AG04449 (cell line): ENCODE results near the gene DLX4.

Experiments used
- CTCF ChIA-PET: fragments of 350-600 bp; formaldehyde crosslinking; extraction: SDS; loops from one replicate; lab custom pipeline; 2021; ENCODE audit warnings: antibody characterized with exemption; lab: Yijun Ruan, JAX
- POLR2A ChIA-PET: fragments of 400-600, 350-600 bp; formaldehyde crosslinking; extraction: SDS; loops from one replicate; lab custom pipeline; 2020; ENCODE audit warnings: antibody characterized with exemption, inconsistent platforms; lab: Yijun Ruan, JAX
- DNase-seq: peaks from one replicate; pipeline ENCODE4 v3.0.0-alpha.2; 2010; ENCODE audit warnings: low read depth, low spot score
- H3K4me3 ChIP-seq: 2 replicates; pipeline ENCODE4 v1.5.1; 2011; ENCODE audit warnings: low read depth, mild to moderate bottlenecking, control low read depth, low read length
- CTCF ChIP-seq: IDR thresholded peaks from one replicate; pipeline ENCODE4 v1.5.1; 2011; ENCODE audit warnings: mild to moderate bottlenecking, moderate library complexity, low read length, control low read depth, inconsistent platforms; ENCODE audit not compliant: insufficient read depth; ENCODE audit errors: missing control alignments

The DLX4 gene

DNA sequence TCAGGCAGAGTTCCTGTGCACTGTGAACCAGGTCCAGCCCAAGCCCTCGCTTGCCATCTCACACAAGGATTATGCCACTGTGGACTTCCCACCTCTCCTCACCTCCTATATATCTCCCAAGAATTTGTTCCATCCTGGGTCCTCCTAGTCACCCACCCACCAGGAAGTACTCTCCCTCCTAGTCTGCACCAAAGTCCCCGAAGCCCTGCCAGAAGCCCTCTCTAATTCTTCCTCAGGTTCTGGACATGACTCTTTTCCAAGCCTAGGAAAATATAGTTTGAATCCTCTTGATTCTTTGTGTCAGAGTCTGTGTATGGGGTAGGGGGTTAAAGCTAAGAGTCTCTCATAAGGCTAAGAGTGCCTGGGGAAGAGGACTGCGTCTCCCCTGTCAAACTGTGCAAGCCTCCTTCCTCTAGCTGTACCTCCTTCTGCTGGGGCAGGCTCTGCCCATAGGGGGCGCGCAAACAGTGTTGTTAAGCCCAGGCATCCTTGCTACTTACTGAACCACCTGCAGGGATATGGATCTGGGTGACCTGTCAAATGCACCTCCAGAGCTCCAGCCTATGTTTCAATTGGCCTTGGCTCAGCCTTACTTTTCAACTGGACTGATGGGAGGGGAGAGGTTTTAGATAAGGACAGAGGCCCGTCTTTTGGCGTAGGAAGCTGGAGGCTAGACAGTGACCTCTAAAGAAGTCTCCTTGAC lies 16.6 kb upstream of the DLX4 start:
- H3K4me3 ChIP-seq: no peak overlapping the region
- TF ChIP-seq CTCF: peak; percentile 86
- CTCF ChIA-PET: interaction anchor here (0.7 to 4.8 kb wide), 28 partner anchors 10 to 382 kb away, joined by 3 to 93 read pairs (median 6); partner anchors contain the start of genes DLX3 and DLX4
- DNase-seq: no peak
- POLR2A ChIA-PET: no interaction called here

- no peak overlapping the region for H3K4me3 ChIP-seq
- DNase-seq: no peak
- no peak for TF ChIP-seq CTCF
- ChIA-PET CTCF (interaction anchor here (1.1 to 4.8 kb wide), 24 partner anchors 10 to 134 kb away, joined by 3 to 93 read pairs (median 7); partner anchors contain the start of genes DLX3 and DLX4), POLR2A (no interaction called here)
Measured at GRCh38 chr17:49952912-49953497, 16.0 kb upstream of the DLX4 start.

DNA sequence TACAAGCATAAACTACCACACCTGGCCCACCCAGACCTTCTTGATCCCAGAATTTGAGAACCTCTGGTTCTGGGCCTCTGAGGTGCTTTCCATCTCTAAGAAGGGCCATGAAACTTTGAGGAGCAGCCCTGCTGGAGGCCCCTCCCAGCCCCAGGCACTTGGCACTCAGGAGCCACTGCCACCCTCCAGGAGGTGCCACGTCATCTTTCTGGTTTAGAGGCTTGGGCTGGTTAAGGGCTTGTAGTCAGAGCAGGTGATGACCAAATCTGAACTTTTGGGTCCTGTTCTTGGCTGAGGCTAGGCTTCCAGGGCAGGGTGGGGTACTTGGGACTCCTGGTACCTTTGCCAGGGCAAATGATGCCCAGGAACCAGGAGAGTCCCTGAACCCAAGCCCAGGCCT lies 13.8 kb upstream of the DLX4 start:
- H3K4me3 ChIP-seq: no peak overlapping the region
- ChIA-PET CTCF (interaction anchor here (0.9 to 5.5 kb wide), 3 partner anchors 11 to 53 kb away, joined by 4 to 47 read pairs (median 5); no protein-coding TSS in a partner anchor), POLR2A (no interaction called here)
- no peak for DNase-seq
- TF ChIP-seq CTCF: no peak

DNA sequence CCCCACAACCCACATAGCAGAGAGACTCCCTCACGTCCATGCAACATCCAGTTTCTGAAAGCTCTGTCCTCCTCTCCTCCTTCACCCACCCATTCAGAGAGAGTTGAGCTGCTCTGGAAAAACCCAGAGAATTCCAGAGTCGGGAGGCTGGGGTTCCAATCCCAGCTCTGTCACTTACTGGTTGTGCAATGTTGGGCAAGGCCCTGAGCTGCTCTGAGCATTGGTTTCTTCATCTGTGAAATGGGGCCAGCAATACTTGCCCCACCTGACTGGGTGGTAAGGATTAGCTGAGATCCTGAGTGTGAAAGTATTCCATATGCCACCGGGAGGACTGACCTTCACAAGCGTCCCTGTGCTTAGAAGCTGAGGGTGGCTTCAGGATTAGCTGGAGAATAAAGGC lies 12.2 kb upstream of the DLX4 start:
- H3K4me3 ChIP-seq: no peak overlapping the region
- TF ChIP-seq CTCF: no peak
- no peak for DNase-seq
- ChIA-PET CTCF (interaction anchor here (0.7 to 5.5 kb wide), 6 partner anchors 10 to 97 kb away, joined by 3 to 47 read pairs (median 4); no protein-coding TSS in a partner anchor), POLR2A (no interaction called here)

- no peak for TF ChIP-seq CTCF
- no peak for DNase-seq
- ChIA-PET CTCF (interaction anchor here (0.9 to 5.5 kb wide), 3 partner anchors 9 to 97 kb away, joined by 3 to 47 read pairs (median 5); no protein-coding TSS in a partner anchor), POLR2A (no interaction called here)
- no peak overlapping the region for H3K4me3 ChIP-seq
Measured at GRCh38 chr17:49957350-49957749, 11.6 kb upstream of the DLX4 start.

GRCh38 chr17:49958723-49959122 lies 10.3 kb upstream of the DLX4 start:
- ChIA-PET CTCF (interaction anchor here (1.5 to 5.5 kb wide), 2 partner anchors 38 to 43 kb away, joined by 3 to 47 read pairs; no protein-coding TSS in a partner anchor), POLR2A (no interaction called here)
- no peak for TF ChIP-seq CTCF
- no peak overlapping the region for H3K4me3 ChIP-seq
- no peak for DNase-seq
